DLD1 (cell line): ENCODE data around the gene TGFB1.
"Not testable (repeated sequence)": the region's sequence is repeated elsewhere in the genome, so short reads cannot be mapped to it uniquely, and the experiment has no call there.

Experiments used
- in situ Hi-C: cut with HindIII; loops from 2 replicates; pipeline ENCODE4 v1.10.0; 2017; ENCODE audit warnings: low sequenced_read_pairs

Gene TGFB1

GRCh38 chr19:41353466-41354342, at the start of gene TGFB1:
TGFB1 (minus strand) TSS chr19:41353922; CDS start chr19:41353044, 878 bp downstream.
- in situ Hi-C loops, result no loop called here

GRCh38 chr19:41402010-41402409, 48.3 kb upstream of the TGFB1 start:
- in situ Hi-C loops, result no loop called here

GRCh38 chr19:41401483-41401882, 47.8 kb upstream of the TGFB1 start:
- in situ Hi-C loops, result no loop called here

GRCh38 chr19:41399525-41399924, 45.8 kb upstream of the TGFB1 start:
- in situ Hi-C loops, result no loop called here

GRCh38 chr19:41399091-41399490, 45.4 kb upstream of the TGFB1 start:
- in situ Hi-C loops, result no loop called here

GRCh38 chr19:41398598-41398997, 44.9 kb upstream of the TGFB1 start:
- in situ Hi-C loops, result no loop called here

GRCh38 chr19:41398050-41398418, 44.3 kb upstream of the TGFB1 start:
- in situ Hi-C loops, result no loop called here

- in situ Hi-C loops, result no loop called here
Measured at GRCh38 chr19:41397086-41398049, 43.6 kb upstream of the TGFB1 start, which contains the start of the genes BCKDHA and EXOSC5. BCKDHA (plus strand) TSS chr19:41397818; CDS start chr19:41397828, 10 bp downstream. EXOSC5 (minus strand) TSS chr19:41397359; CDS start chr19:41397328, 31 bp downstream.

- in situ Hi-C loops, result no loop called here
Measured at GRCh38 chr19:41395355-41395754, 41.6 kb upstream of the TGFB1 start.

GRCh38 chr19:41392775-41393174, 39.1 kb upstream of the TGFB1 start:
- in situ Hi-C loops, result no loop called here

GRCh38 chr19:41391618-41392017, 37.9 kb upstream of the TGFB1 start:
- in situ Hi-C loops, result no loop called here

- in situ Hi-C loops, result no loop called here
Measured at GRCh38 chr19:41386442-41386841, 32.7 kb upstream of the TGFB1 start.

GRCh38 chr19:41384351-41384750, 30.6 kb upstream of the TGFB1 start:
- in situ Hi-C loops, result no loop called here

GRCh38 chr19:41381536-41381935, 27.8 kb upstream of the TGFB1 start:
- in situ Hi-C loops, result not testable (repeated sequence)

- in situ Hi-C loops, result no loop called here
Measured at GRCh38 chr19:41377977-41378709, 24.4 kb upstream of the TGFB1 start.

GRCh38 chr19:41376998-41377365, 23.3 kb upstream of the TGFB1 start:
- in situ Hi-C loops, result no loop called here

GRCh38 chr19:41376241-41376997, 22.7 kb upstream of the TGFB1 start, which contains the start of gene TMEM91:
TMEM91 (plus strand) TSS chr19:41376533; CDS start chr19:41378310, 1,777 bp downstream.
- in situ Hi-C loops, result no loop called here

- in situ Hi-C loops, result no loop called here
Measured at GRCh38 chr19:41373993-41374392, 20.3 kb upstream of the TGFB1 start.

- in situ Hi-C loops, result no loop called here
Measured at GRCh38 chr19:41372501-41372900, 18.8 kb upstream of the TGFB1 start.

- in situ Hi-C loops, result no loop called here
Measured at GRCh38 chr19:41371541-41371940, 17.8 kb upstream of the TGFB1 start.
